Measurements from ENCODE around the gene SHROOM3.

GRCh38 chr4:76611616-76612207 lies 176.7 kb downstream of the SHROOM3 start:
- no peak for TF ChIP-seq CTCF (IDR thresholded peaks at IDR 0.05)
- no peak for TF ChIP-seq POLR2A (IDR thresholded peaks at IDR 0.05)

Data from adrenal gland (tissue), 5 donors.